ENCODE data around the gene PPT2. TPM values are rescaled to one million over a fixed set of nuclear protein-coding genes. Genes with fewer than 3 reads are reported as not detected.
A peak's percentile ranks its signal among the peaks of the same experiment; 100 is the strongest.

PPT2 gene
- total and polyA plus RNA-seq, 2 experiments from 2014 or later, result 27.2 to 34.3 TPM

- Histone ChIP-seq H3K4me3 (no peak overlapping the region), H3K4me2 (no peak overlapping the region), H4K20me1 (ENCODE audit: insufficient read depth, poor library complexity, severe bottlenecking) (no peaks in the 10 kb centered on the region), H3K36me3 (replicated peaks; ENCODE audit: insufficient read depth, low read depth) (no peaks in the 10 kb centered on the region), H2AFZ (no peak overlapping the region), H3K9me3 (ENCODE audit: low read depth) (no peaks in the 10 kb centered on the region), H3K27ac (peak overlapping the region; percentile 67), H3K4me1 (ENCODE audit: insufficient read depth) (peaks cover 5% of the 10 kb centered on the region), H3K27me3 (no peaks in the 10 kb centered on the region), H3K9me2 (replicated peaks; ENCODE audit: insufficient read depth) (no peaks in the 10 kb centered on the region), H3K79me2 (peaks cover 19% of the 10 kb centered on the region)
- 83% methylated on average over 2 of the region's 2 CpGs for WGBS (ENCODE audit: low lambda C conversion rate, missing lambda C conversion rate)
- TF ChIP-seq CTCF (IDR thresholded peaks at IDR 0.05; ENCODE audit: poor library complexity) (no peak), EZH2phosphoT487 (IDR thresholded peaks at IDR 0.05; ENCODE audit: low read depth, severe bottlenecking, unreplicated experiment) (no peak), EZH2 (IDR thresholded peaks at IDR 0.05; ENCODE audit: borderline replicate concordance) (no peak)
- DNase-seq (ENCODE audit: low spot score), result no peak
Measured at GRCh38 chr6:32168350-32168749, 14.4 kb downstream of the PPT2 start.

DNA sequence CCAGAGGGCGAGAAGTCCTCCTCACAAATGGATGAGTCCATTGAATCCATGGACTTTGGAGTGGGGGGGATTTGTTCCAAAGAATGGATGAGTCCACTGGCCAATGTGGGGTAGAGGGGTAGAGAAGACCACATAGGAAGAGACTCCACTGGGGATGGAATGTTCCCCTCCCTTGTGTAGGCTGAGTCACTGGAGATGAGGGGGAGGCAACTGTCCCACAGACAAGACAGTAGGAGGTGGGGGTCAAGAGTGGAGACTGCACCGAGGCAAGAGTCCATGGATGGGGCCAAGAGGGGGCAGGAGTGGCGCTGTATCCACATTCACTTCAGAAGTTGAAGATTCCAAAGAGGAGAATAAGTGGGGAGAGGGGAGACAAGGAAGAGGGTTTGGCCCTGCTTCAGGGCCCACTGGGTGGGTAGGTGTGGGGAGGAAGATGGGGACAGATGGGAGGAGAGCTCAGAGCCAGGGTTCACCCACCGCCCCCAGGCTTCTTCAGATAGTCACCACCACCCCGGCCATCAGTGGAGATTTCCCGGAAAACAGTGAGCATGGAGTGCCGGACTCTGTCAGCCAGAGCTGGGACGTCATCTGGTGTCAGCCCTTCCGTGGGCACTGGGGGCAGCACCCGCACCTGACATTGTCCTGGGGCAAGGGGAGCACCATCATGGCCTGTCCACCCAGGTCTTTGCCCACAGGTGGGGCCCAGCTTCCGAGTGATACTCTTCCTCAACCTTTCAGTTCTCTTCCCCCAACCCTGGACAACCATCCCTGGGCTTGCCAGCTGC is 15.1 kb downstream of the PPT2 start:
- no peak overlapping the region for H3K27ac ChIP-seq
- peaks cover 26% of the 10 kb centered on the region for H3K79me2 ChIP-seq
- TF ChIP-seq EZH2phosphoT487 (IDR thresholded peaks at IDR 0.05; ENCODE audit: low read depth, severe bottlenecking, unreplicated experiment) (no peak), CTCF (IDR thresholded peaks at IDR 0.05; ENCODE audit: poor library complexity) (no peak), EZH2 (IDR thresholded peaks at IDR 0.05; ENCODE audit: borderline replicate concordance) (no peak)
- no peak for DNase-seq (ENCODE audit: low spot score)
- H3K4me3 ChIP-seq, result no peak overlapping the region
- H3K27me3 ChIP-seq, result no peaks in the 10 kb centered on the region
- H2AFZ ChIP-seq, result no peak overlapping the region
- H3K4me2 ChIP-seq, result no peak overlapping the region
- H3K36me3 ChIP-seq (replicated peaks; ENCODE audit: insufficient read depth, low read depth), result no peaks in the 10 kb centered on the region
- H3K9me2 ChIP-seq (replicated peaks; ENCODE audit: insufficient read depth), result no peaks in the 10 kb centered on the region
- peaks cover 5% of the 10 kb centered on the region for H3K4me1 ChIP-seq (ENCODE audit: insufficient read depth)
- H3K9me3 ChIP-seq (ENCODE audit: low read depth), result no peaks in the 10 kb centered on the region
- H4K20me1 ChIP-seq (ENCODE audit: insufficient read depth, poor library complexity, severe bottlenecking), result no peaks in the 10 kb centered on the region
- WGBS (ENCODE audit: low lambda C conversion rate, missing lambda C conversion rate), result 92% methylated on average over 11 of the region's 11 CpGs

GRCh38 chr6:32170294-32170693 is 16.4 kb downstream of the PPT2 start:
- peaks cover 39% of the 10 kb centered on the region for H3K79me2 ChIP-seq
- DNase-seq (ENCODE audit: low spot score), result no peak
- WGBS (ENCODE audit: low lambda C conversion rate, missing lambda C conversion rate), result 94% methylated on average over 11 of the region's 11 CpGs
- no peak overlapping the region for H3K4me3 ChIP-seq
- H3K9me2 ChIP-seq (replicated peaks; ENCODE audit: insufficient read depth), result no peaks in the 10 kb centered on the region
- TF ChIP-seq CTCF (IDR thresholded peaks at IDR 0.05; ENCODE audit: poor library complexity) (no peak), EZH2 (IDR thresholded peaks at IDR 0.05; ENCODE audit: borderline replicate concordance) (no peak), EZH2phosphoT487 (IDR thresholded peaks at IDR 0.05; ENCODE audit: low read depth, severe bottlenecking, unreplicated experiment) (no peak)
- no peaks in the 10 kb centered on the region for H3K36me3 ChIP-seq (replicated peaks; ENCODE audit: insufficient read depth, low read depth)
- peaks cover 12% of the 10 kb centered on the region for H3K4me1 ChIP-seq (ENCODE audit: insufficient read depth)
- H3K27me3 ChIP-seq, result no peaks in the 10 kb centered on the region
- H3K9me3 ChIP-seq (ENCODE audit: low read depth), result no peaks in the 10 kb centered on the region
- H3K27ac ChIP-seq, result no peak overlapping the region
- H4K20me1 ChIP-seq (ENCODE audit: insufficient read depth, poor library complexity, severe bottlenecking), result no peaks in the 10 kb centered on the region
- H3K4me2 ChIP-seq, result no peak overlapping the region
- no peak overlapping the region for H2AFZ ChIP-seq
